Naive thymus-derived CD4-positive, alpha-beta T cell (primary cell): ENCODE data around the gene CTCFL. TPM values are rescaled to one million over a fixed set of nuclear protein-coding genes. Genes with fewer than 3 reads are reported as not detected.

Experiments
- ATAC-seq: fragments of 150-1000 bp; cut with Tn5 transposase; 2 replicates; pipeline ENCODE4 v1.10.0; 2021; ENCODE audit warnings: mild to moderate bottlenecking, moderate library complexity
- CTCF ChIA-PET: fragments of 350-600 bp; sonication (Branson Sonifier 250); formaldehyde crosslinking; loops from one replicate; lab custom pipeline; 2021; ENCODE audit warnings: antibody characterized with exemption; lab: Charles Lee
- POLR2A ChIA-PET: fragments of 350-600 bp; sonication (Branson Sonifier 250); formaldehyde crosslinking; loops from one replicate; lab custom pipeline; 2021; ENCODE audit warnings: antibody characterized with exemption, inconsistent platforms; lab: Charles Lee
- DNase-seq, 9 donors: peaks; one replicate each; pipeline versions ENCODE4 v3.0.0 to v3.0.0-alpha.2; 2020 to 2022; ENCODE audit warnings: mixed read lengths in 1 of 9
- H3K27ac ChIP-seq: one replicate; pipeline ENCODE4 v1.7.0; 2013; ENCODE audit warnings: mild to moderate bottlenecking, low read depth, low read length, moderate library complexity
- H3K27me3 ChIP-seq, 2 donors: one replicate each; pipeline ENCODE4 v1.7.0; 2013; ENCODE audit warnings: low read length in 2 of 2, mild to moderate bottlenecking in 2 of 2, moderate library complexity in 2 of 2; ENCODE audit not compliant: control insufficient read depth in 2 of 2, insufficient read depth in 2 of 2
- H3K36me3 ChIP-seq, 3 experiments: 1 replicate in 2 of 3; 2 replicates in 1 of 3; pipeline ENCODE4 v1.7.0; 2013; ENCODE audit warnings: low read length in 3 of 3, mild to moderate bottlenecking in 3 of 3, moderate library complexity in 1 of 3; ENCODE audit not compliant: insufficient read depth in 3 of 3, control insufficient read depth in 2 of 3
- H3K4me1 ChIP-seq, 2 donors: one replicate each; pipeline ENCODE4 v1.7.0; 2013; ENCODE audit warnings: low read length in 2 of 2, mild to moderate bottlenecking in 2 of 2, moderate library complexity in 1 of 2; ENCODE audit not compliant: control insufficient read depth in 2 of 2, insufficient read depth in 2 of 2
- H3K4me3 ChIP-seq: 2 replicates; pipeline ENCODE4 v1.7.0; 2013; ENCODE audit warnings: mild to moderate bottlenecking, low read length
- H3K9me3 ChIP-seq, 3 experiments: 1 replicate in 2 of 3; 2 replicates in 1 of 3; pipeline ENCODE4 v1.7.0; 2013; ENCODE audit warnings: low read length in 3 of 3; ENCODE audit not compliant: control insufficient read depth in 2 of 3
- H3K27ac Mint-ChIP-seq, 9 donors: one replicate each; pipeline ENCODE4 v1.8.0; 2020 to 2022; ENCODE audit warnings: mixed read lengths in 9 of 9, mild to moderate bottlenecking in 8 of 9, moderate library complexity in 5 of 9, inconsistent platforms in 2 of 9
- H3K27me3 Mint-ChIP-seq, 5 donors: one replicate each; pipeline ENCODE4 v1.8.0; 2021 to 2022; ENCODE audit warnings: mixed read lengths in 5 of 5, mild to moderate bottlenecking in 1 of 5
- H3K36me3 Mint-ChIP-seq, 5 donors: one replicate each; pipeline ENCODE4 v1.8.0; 2020 to 2022; ENCODE audit warnings: mixed read lengths in 5 of 5, mild to moderate bottlenecking in 3 of 5, inconsistent platforms in 1 of 5
- H3K4me1 Mint-ChIP-seq, 7 donors: one replicate each; pipeline ENCODE4 v1.8.0; 2020 to 2022; ENCODE audit warnings: mixed read lengths in 7 of 7, mild to moderate bottlenecking in 3 of 7, inconsistent platforms in 1 of 7
- H3K4me3 Mint-ChIP-seq, 10 donors: one replicate each; pipeline ENCODE4 v1.8.0; 2020 to 2022; ENCODE audit warnings: mild to moderate bottlenecking in 10 of 10, mixed read lengths in 10 of 10, moderate library complexity in 6 of 10, inconsistent platforms in 2 of 10
- H3K9me3 Mint-ChIP-seq, 11 donors: one replicate each; pipeline ENCODE4 v1.8.0; 2020 to 2022; ENCODE audit warnings: mixed read lengths in 11 of 11, mild to moderate bottlenecking in 4 of 11, inconsistent platforms in 1 of 11, moderate library complexity in 1 of 11
- intact Hi-C, 2 donors: fragments of 100-400 bp; cut with micrococcal nuclease; formaldehyde crosslinking; loops; one replicate each; pipeline ENCODE4 v1.15.1; 2023
- polyA plus RNA-seq, 2 donors: library from polyadenylated mRNA; unstranded; fragments of 300-500 nt; fragmentation: Illumina TruSeq; gene quantifications; one replicate each; pipeline ENCODE4 v1.2.3, GENCODE V29; 2021
- total RNA-seq, 6 experiments: library from RNA in 5 of 6; stranded (reverse) in 5 of 6; gene quantifications; 1 replicate in 5 of 6; 2 replicates in 1 of 6; pipeline ENCODE4 v1.2.3 and lab custom pipeline; 2021 to 2026

The CTCFL gene
- total and polyA plus RNA-seq, 7 experiments from 2014 or later = not detected

- CTCF ChIA-PET = no interaction called here
- Mint-ChIP-seq H3K27me3 (peaks cover 0 to 31% (median 0%) of the 10 kb centered on the region in 5 donors), H3K4me1 (peaks cover 26 to 52% (median 46%) of the 10 kb centered on the region in 7 donors), H3K9me3 (no peaks in the 10 kb centered on the region), H3K27ac (peak overlapping the region in 6 of 9 donors; percentile 44 to 89 (median 80)), H3K4me3 (peak overlapping the region in 9 of 10 donors; percentile 57 to 79 (median 66)), H3K36me3 (no peaks in the 10 kb centered on the region)
- no peaks in the 10 kb centered on the region for H3K9me3 ChIP-seq
- H3K36me3 ChIP-seq = no peaks in the 10 kb centered on the region
- POLR2A ChIA-PET = interaction anchor here (1.3 to 2.1 kb wide), 3 partner anchors 16 to 59 kb away, joined by 4 to 8 read pairs (median 8); partner anchors contain the start of gene RBM38
- intact Hi-C loops = loop anchor here in 1 of 2 donors (2.0 to 5.0 kb wide), 2 partner anchors 17 to 48 kb away; no protein-coding TSS in a partner anchor
- DNase-seq = no peak
- H3K4me1 ChIP-seq = peaks cover 16 to 37% of the 10 kb centered on the region in 2 donors
- H3K4me3 ChIP-seq = no peak overlapping the region
- no peak for ATAC-seq
- H3K27me3 ChIP-seq = no peaks in the 10 kb centered on the region
- H3K27ac ChIP-seq = no peak overlapping the region
Observed at GRCh38 chr20:57449398-57450354, 75.3 kb downstream of the CTCFL start.

DNA sequence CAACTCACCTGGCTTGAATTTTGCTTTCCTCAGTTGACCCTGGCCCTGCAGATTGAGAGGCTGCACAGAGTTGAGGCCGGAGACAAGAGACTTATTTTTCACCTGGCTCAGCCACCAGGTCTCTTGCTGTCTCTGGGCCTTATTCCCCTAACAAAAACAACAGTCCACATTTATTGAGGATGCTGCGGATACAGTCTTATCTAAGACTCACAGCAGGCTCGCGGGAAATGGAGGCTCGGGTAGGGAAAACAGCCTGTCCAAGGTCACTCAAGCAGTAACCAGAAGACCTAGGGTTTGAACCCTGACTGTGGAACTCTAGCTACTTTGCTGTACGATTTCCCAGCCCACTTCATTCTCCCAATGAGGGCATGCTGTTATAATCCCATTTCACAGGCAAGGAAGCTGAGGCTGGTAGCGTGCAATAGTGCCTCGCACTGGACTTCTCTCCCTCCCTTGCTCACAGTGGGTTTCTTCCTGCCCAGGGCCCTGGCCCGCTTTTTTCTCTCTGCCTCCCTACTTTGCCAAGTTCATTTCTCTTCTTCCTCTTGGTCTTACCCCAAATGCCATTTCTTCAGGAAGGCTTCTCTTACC is 76.1 kb downstream of the CTCFL start:
- POLR2A ChIA-PET = interaction anchor here (1.3 kb wide), 1 partner anchor 58 kb away, joined by 4 read pairs; the partner anchor contains the start of gene RBM38

More for the DNA sequence above, 76.1 kb downstream of the CTCFL start:
- intact Hi-C loops = no loop called here
- Histone ChIP-seq H3K4me1 (peaks cover 16 to 37% of the 10 kb centered on the region in 2 donors), H3K27ac (no peak overlapping the region), H3K9me3 (no peaks in the 10 kb centered on the region), H3K36me3 (no peaks in the 10 kb centered on the region), H3K27me3 (no peaks in the 10 kb centered on the region), H3K4me3 (no peak overlapping the region)
- CTCF ChIA-PET = no interaction called here
- Mint-ChIP-seq H3K27me3 (peaks cover 0 to 31% (median 0%) of the 10 kb centered on the region in 5 donors), H3K27ac (peak overlapping the region in 3 of 9 donors; percentile 48 to 75 (median 75)), H3K9me3 (no peaks in the 10 kb centered on the region), H3K36me3 (no peaks in the 10 kb centered on the region), H3K4me1 (peaks cover 26 to 49% (median 45%) of the 10 kb centered on the region in 7 donors), H3K4me3 (no peak overlapping the region)
- no peak for DNase-seq
- ATAC-seq = no peak

Other genes with a start within 250 kb of the CTCFL start
- gene SPO11, start 195.3 kb downstream of the CTCFL start, total RNA-seq = not detected
- not detected for gene SPO11, start 195.3 kb downstream of the CTCFL start, polyA plus RNA-seq
- 10 to 100 TPM; 31.0 to 41.3 (median 35.2) TPM for gene RAE1, start 173.9 kb downstream of the CTCFL start, total RNA-seq
- gene RAE1, start 173.9 kb downstream of the CTCFL start, polyA plus RNA-seq = 10 to 100 TPM; 47.4 to 65.1 TPM
- gene RBM38, start 133.7 kb downstream of the CTCFL start, total RNA-seq = 100 to 1,000 TPM in 4 of 5 experiments, 10 to 100 TPM in 1; 70.6 to 260 (median 127) TPM
- gene RBM38, start 133.7 kb downstream of the CTCFL start, polyA plus RNA-seq = 100 to 1,000 TPM in 1 of 2 donors, 10 to 100 TPM in 1; 63.0 to 129 TPM
- not detected for gene PCK1, start 36.0 kb upstream of the CTCFL start, total RNA-seq
- not detected for gene PCK1, start 36.0 kb upstream of the CTCFL start, polyA plus RNA-seq
- gene ZBP1, start 95.3 kb upstream of the CTCFL start, total RNA-seq = 10 to 100 TPM in 4 of 5 experiments, 1 to 10 TPM in 1; 9.4 to 27.9 (median 14.2) TPM
- 1 to 10 TPM; 5.9 to 7.2 TPM for gene ZBP1, start 95.3 kb upstream of the CTCFL start, polyA plus RNA-seq
- gene PMEPA1, start 184.9 kb upstream of the CTCFL start, total RNA-seq = 1 to 10 TPM in 4 of 5 experiments, under 1 TPM in 1; 0.44 to 10.0 (median 9.0) TPM
- gene PMEPA1, start 184.9 kb upstream of the CTCFL start, polyA plus RNA-seq = 1 to 10 TPM; 3.1 to 4.0 TPM